Measurements from ENCODE around the gene NHS. TPM values are rescaled to one million over a fixed set of nuclear protein-coding genes. Genes with fewer than 3 reads are reported as not detected.

Gene NHS
- total and polyA plus RNA-seq, 4 donors: 4.3 to 28.2 (median 13.3) TPM

GRCh38 chrX:17590892-17591740 is 216.1 kb downstream of the NHS start:
- H3K36me3 ChIP-seq (ENCODE audit: control insufficient read depth in 1 of 2, insufficient read depth in 2 of 2, low read length in 1 of 2): no peaks in the 10 kb centered on the region
- no peaks in the 10 kb centered on the region for H3K27me3 ChIP-seq (ENCODE audit: control insufficient read depth in 1 of 2, insufficient read depth in 2 of 2, low read length in 1 of 2)
- peaks cover 0 to 4% of the 10 kb centered on the region in 2 donors for H3K4me1 ChIP-seq (ENCODE audit: control insufficient read depth in 1 of 2, insufficient read depth in 2 of 2, low read length in 2 of 2)
- intact Hi-C loops (cut with DNase I): loop anchor here (2.0 to 10.0 kb wide), 5 partner anchors 96 to 346 kb away; partner anchors contain the start of gene NHS (in 1 of the 2)
- H3K4me3 ChIP-seq (ENCODE audit: low read length in 2 of 2): peak overlapping the region; percentile 5 to 26
- 11 to 26% methylated on average over 9 of the region's 9 CpGs for WGBS, 2 donors
- DNase-seq: peak; percentile 67 to 79
- peak overlapping the region; percentile 22 to 71 for H3K27ac ChIP-seq (ENCODE audit: low read depth in 1 of 2, low read length in 2 of 2)
- ATAC-seq (ENCODE audit: low FRiP score): peak; percentile 83
- no peaks in the 10 kb centered on the region for H3K9me3 ChIP-seq (ENCODE audit: control insufficient read depth, low read length)

DNA sequence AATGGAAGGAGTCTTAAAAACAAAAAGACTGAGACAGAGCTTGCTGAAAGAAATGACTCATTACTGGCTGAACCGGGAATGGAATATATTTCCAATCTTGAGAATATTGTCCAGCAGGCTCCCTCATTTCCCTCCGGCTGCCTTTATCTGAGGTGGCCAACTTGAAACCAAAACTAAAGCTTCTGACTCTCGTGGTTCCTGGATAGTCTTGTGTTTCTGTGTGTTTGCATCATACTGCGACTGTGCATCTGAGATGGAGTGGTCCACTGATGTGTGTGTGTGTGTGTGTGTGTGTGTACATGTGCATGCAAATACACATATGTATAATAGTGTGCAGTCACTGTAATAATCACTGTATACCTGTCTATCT is 216.7 kb downstream of the NHS start:
- DNase-seq: no peak
- intact Hi-C loops (cut with DNase I): loop anchor here (2.0 to 10.0 kb wide), 5 partner anchors 96 to 347 kb away; partner anchors contain the start of gene NHS (in 1 of the 2)
- H3K9me3 ChIP-seq (ENCODE audit: control insufficient read depth, low read length): no peaks in the 10 kb centered on the region
- WGBS, 2 donors: 5 to 32% methylated on average over 4 of the region's 4 CpGs
- H3K4me1 ChIP-seq (ENCODE audit: control insufficient read depth in 1 of 2, insufficient read depth in 2 of 2, low read length in 2 of 2): peaks cover 4% of the 10 kb centered on the region in 2 donors
- H3K27ac ChIP-seq (ENCODE audit: low read depth in 1 of 2, low read length in 2 of 2): peak overlapping the region; percentile 22 to 71
- ATAC-seq (ENCODE audit: low FRiP score): peak; percentile 69
- H3K4me3 ChIP-seq (ENCODE audit: low read length in 2 of 2): peak overlapping the region; percentile 5 to 59
- H3K27me3 ChIP-seq (ENCODE audit: control insufficient read depth in 1 of 2, insufficient read depth in 2 of 2, low read length in 1 of 2): no peaks in the 10 kb centered on the region
- no peaks in the 10 kb centered on the region for H3K36me3 ChIP-seq (ENCODE audit: control insufficient read depth in 1 of 2, insufficient read depth in 2 of 2, low read length in 1 of 2)

DNA sequence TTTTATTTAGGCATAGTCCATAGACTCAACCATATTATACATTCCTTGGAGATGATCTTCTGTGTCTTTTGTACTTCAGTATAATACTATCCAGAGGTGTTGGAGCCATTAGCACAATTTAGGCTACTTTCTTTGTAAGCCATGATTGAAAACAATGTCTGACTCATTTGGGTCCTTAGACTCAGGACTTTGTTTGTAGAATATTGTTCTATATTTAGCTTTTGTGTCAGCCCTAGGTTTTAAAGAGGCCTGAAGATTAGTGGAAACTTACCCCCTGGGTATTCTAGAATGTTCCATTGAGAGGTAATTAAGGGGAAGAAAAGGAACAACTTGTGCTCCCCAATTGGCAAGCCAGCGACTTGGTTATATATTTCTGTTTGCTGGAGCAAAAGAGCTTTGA is 217.1 kb downstream of the NHS start:
- H3K4me1 ChIP-seq (ENCODE audit: control insufficient read depth in 1 of 2, insufficient read depth in 2 of 2, low read length in 2 of 2): peaks cover 4% of the 10 kb centered on the region in 2 donors
- DNase-seq (no peak), ATAC-seq (ENCODE audit: low FRiP score) (peak; percentile 27)
- peak overlapping the region in 1 of 2 donors; percentile 59 for H3K4me3 ChIP-seq (ENCODE audit: low read length in 2 of 2)
- WGBS, 2 donors: 2 to 4% methylated on average over 1 of the region's 1 CpG
- no peaks in the 10 kb centered on the region for H3K9me3 ChIP-seq (ENCODE audit: control insufficient read depth, low read length)
- no peaks in the 10 kb centered on the region for H3K27me3 ChIP-seq (ENCODE audit: control insufficient read depth in 1 of 2, insufficient read depth in 2 of 2, low read length in 1 of 2)
- intact Hi-C loops (cut with DNase I): loop anchor here (5.0 to 10.0 kb wide), 4 partner anchors 95 to 347 kb away; partner anchors contain the start of gene NHS (in 1 of the 2)
- H3K27ac ChIP-seq (ENCODE audit: low read depth in 1 of 2, low read length in 2 of 2): peak overlapping the region in 1 of 2 donors; percentile 71
- H3K36me3 ChIP-seq (ENCODE audit: control insufficient read depth in 1 of 2, insufficient read depth in 2 of 2, low read length in 1 of 2): no peaks in the 10 kb centered on the region

- no peaks in the 10 kb centered on the region for H3K9me3 ChIP-seq (ENCODE audit: control insufficient read depth, low read length)
- peak overlapping the region; percentile 18 to 78 for H3K27ac ChIP-seq (ENCODE audit: low read depth in 1 of 2, low read length in 2 of 2)
- DNase-seq: no peak
- 79 to 98% methylated on average over 2 of the region's 2 CpGs for WGBS, 2 donors
- intact Hi-C loops (cut with DNase I): loop anchor here (5.0 to 10.0 kb wide), 5 partner anchors 38 to 350 kb away; partner anchors contain the start of gene NHS (in 1 of the 2)
- no peak overlapping the region for H3K4me3 ChIP-seq (ENCODE audit: low read length in 2 of 2)
- peaks cover 4 to 6% of the 10 kb centered on the region in 2 donors for H3K4me1 ChIP-seq (ENCODE audit: control insufficient read depth in 1 of 2, insufficient read depth in 2 of 2, low read length in 2 of 2)
- H3K27me3 ChIP-seq (ENCODE audit: control insufficient read depth in 1 of 2, insufficient read depth in 2 of 2, low read length in 1 of 2): no peaks in the 10 kb centered on the region
- no peak for ATAC-seq (ENCODE audit: low FRiP score)
- no peaks in the 10 kb centered on the region for H3K36me3 ChIP-seq (ENCODE audit: control insufficient read depth in 1 of 2, insufficient read depth in 2 of 2, low read length in 1 of 2)
These were observed 219.7 kb downstream of the NHS start for GRCh38 chrX:17594693-17595092.

GRCh38 chrX:17595456-17596035 is 220.5 kb downstream of the NHS start:
- WGBS, 2 donors: 26 to 36% methylated on average over 3 of the region's 3 CpGs
- H3K36me3 ChIP-seq (ENCODE audit: control insufficient read depth in 1 of 2, insufficient read depth in 2 of 2, low read length in 1 of 2): no peaks in the 10 kb centered on the region
- ATAC-seq (ENCODE audit: low FRiP score) (no peak), DNase-seq (no peak)
- H3K27ac ChIP-seq (ENCODE audit: low read depth in 1 of 2, low read length in 2 of 2): peak overlapping the region; percentile 18 to 78
- H3K9me3 ChIP-seq (ENCODE audit: control insufficient read depth, low read length): no peaks in the 10 kb centered on the region
- no peaks in the 10 kb centered on the region for H3K27me3 ChIP-seq (ENCODE audit: control insufficient read depth in 1 of 2, insufficient read depth in 2 of 2, low read length in 1 of 2)
- intact Hi-C loops (cut with DNase I): loop anchor here in 1 of 2 donors (5.0 to 10.0 kb wide), 2 partner anchors 37 to 351 kb away; no protein-coding TSS in a partner anchor
- H3K4me3 ChIP-seq (ENCODE audit: low read length in 2 of 2): no peak overlapping the region
- H3K4me1 ChIP-seq (ENCODE audit: control insufficient read depth in 1 of 2, insufficient read depth in 2 of 2, low read length in 2 of 2): peaks cover 4 to 7% of the 10 kb centered on the region in 2 donors

DNA sequence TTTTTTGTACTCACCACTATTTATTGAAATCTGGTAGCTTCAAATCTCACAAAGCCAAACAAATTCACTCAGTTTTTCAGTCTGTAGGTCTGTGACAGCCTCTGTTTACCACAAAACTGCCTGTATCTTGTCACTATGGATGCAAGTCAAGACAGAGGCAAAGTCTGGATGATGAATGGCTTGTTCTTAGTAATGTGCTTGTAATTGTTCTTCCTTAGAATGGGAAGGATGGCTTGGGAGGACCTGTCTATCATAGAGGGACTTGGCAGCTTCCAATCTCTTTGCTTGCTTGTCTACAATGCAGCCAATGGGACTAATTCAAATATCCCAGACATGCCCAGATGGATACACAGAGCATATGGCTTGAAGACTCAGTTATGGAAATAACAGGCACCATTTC is 221.1 kb downstream of the NHS start:
- DNase-seq (no peak), ATAC-seq (ENCODE audit: low FRiP score) (no peak)
- H3K27ac ChIP-seq (ENCODE audit: low read depth in 1 of 2, low read length in 2 of 2): peak overlapping the region in 1 of 2 donors; percentile 63

GRCh38 chrX:17596546-17597205 is 221.7 kb downstream of the NHS start:
- Histone ChIP-seq H3K27me3 (ENCODE audit: control insufficient read depth in 1 of 2, insufficient read depth in 2 of 2, low read length in 1 of 2) (no peaks in the 10 kb centered on the region), H3K36me3 (ENCODE audit: control insufficient read depth in 1 of 2, insufficient read depth in 2 of 2, low read length in 1 of 2) (no peaks in the 10 kb centered on the region), H3K4me1 (ENCODE audit: control insufficient read depth in 1 of 2, insufficient read depth in 2 of 2, low read length in 2 of 2) (peaks cover 4 to 7% of the 10 kb centered on the region in 2 donors), H3K4me3 (ENCODE audit: low read length in 2 of 2) (no peak overlapping the region), H3K27ac (ENCODE audit: low read depth in 1 of 2, low read length in 2 of 2) (peak overlapping the region in 1 of 2 donors; percentile 79), H3K9me3 (ENCODE audit: control insufficient read depth, low read length) (no peaks in the 10 kb centered on the region)
- no peak for ATAC-seq (ENCODE audit: low FRiP score)
- intact Hi-C loops (cut with DNase I): loop anchor here in 1 of 2 donors (5.0 to 10.0 kb wide), 2 partner anchors 36 to 352 kb away; no protein-coding TSS in a partner anchor
- WGBS, 2 donors: 56 to 64% methylated on average over 8 to 9 of the region's 9 CpGs
- DNase-seq: no peak

More for the DNA sequence above, 221.1 kb downstream of the NHS start:
- Histone ChIP-seq H3K36me3 (ENCODE audit: control insufficient read depth in 1 of 2, insufficient read depth in 2 of 2, low read length in 1 of 2) (no peaks in the 10 kb centered on the region), H3K4me3 (ENCODE audit: low read length in 2 of 2) (no peak overlapping the region), H3K4me1 (ENCODE audit: control insufficient read depth in 1 of 2, insufficient read depth in 2 of 2, low read length in 2 of 2) (peaks cover 4 to 7% of the 10 kb centered on the region in 2 donors), H3K27me3 (ENCODE audit: control insufficient read depth in 1 of 2, insufficient read depth in 2 of 2, low read length in 1 of 2) (no peaks in the 10 kb centered on the region), H3K9me3 (ENCODE audit: control insufficient read depth, low read length) (no peaks in the 10 kb centered on the region)
- intact Hi-C loops (cut with DNase I): loop anchor here in 1 of 2 donors (5.0 to 10.0 kb wide), 2 partner anchors 36 to 351 kb away; no protein-coding TSS in a partner anchor

- Histone ChIP-seq H3K36me3 (ENCODE audit: control insufficient read depth in 1 of 2, insufficient read depth in 2 of 2, low read length in 1 of 2) (no peaks in the 10 kb centered on the region), H3K4me3 (ENCODE audit: low read length in 2 of 2) (no peak overlapping the region), H3K27me3 (ENCODE audit: control insufficient read depth in 1 of 2, insufficient read depth in 2 of 2, low read length in 1 of 2) (no peaks in the 10 kb centered on the region), H3K9me3 (ENCODE audit: control insufficient read depth, low read length) (no peaks in the 10 kb centered on the region), H3K27ac (ENCODE audit: low read depth in 1 of 2, low read length in 2 of 2) (peak overlapping the region in 1 of 2 donors; percentile 92), H3K4me1 (ENCODE audit: control insufficient read depth in 1 of 2, insufficient read depth in 2 of 2, low read length in 2 of 2) (peaks cover 4 to 7% of the 10 kb centered on the region in 2 donors)
- ATAC-seq (ENCODE audit: low FRiP score): no peak
- intact Hi-C loops (cut with DNase I): loop anchor here in 1 of 2 donors (5.0 to 10.0 kb wide), 2 partner anchors 35 to 353 kb away; no protein-coding TSS in a partner anchor
- 31 to 58% methylated on average over 7 of the region's 7 CpGs for WGBS, 2 donors
- DNase-seq: no peak
These were observed 222.3 kb downstream of the NHS start for GRCh38 chrX:17597327-17597726.

All from aorta (tissue), 5 donors.